Epidermal melanocyte (primary cell): ENCODE results near the gene WSB2.

Experiments
- DNase-seq: peaks from one replicate; pipeline ENCODE4 v3.0.0; 2011; ENCODE audit warnings: low spot score; ENCODE audit not compliant: insufficient read length

The WSB2 gene

DNA sequence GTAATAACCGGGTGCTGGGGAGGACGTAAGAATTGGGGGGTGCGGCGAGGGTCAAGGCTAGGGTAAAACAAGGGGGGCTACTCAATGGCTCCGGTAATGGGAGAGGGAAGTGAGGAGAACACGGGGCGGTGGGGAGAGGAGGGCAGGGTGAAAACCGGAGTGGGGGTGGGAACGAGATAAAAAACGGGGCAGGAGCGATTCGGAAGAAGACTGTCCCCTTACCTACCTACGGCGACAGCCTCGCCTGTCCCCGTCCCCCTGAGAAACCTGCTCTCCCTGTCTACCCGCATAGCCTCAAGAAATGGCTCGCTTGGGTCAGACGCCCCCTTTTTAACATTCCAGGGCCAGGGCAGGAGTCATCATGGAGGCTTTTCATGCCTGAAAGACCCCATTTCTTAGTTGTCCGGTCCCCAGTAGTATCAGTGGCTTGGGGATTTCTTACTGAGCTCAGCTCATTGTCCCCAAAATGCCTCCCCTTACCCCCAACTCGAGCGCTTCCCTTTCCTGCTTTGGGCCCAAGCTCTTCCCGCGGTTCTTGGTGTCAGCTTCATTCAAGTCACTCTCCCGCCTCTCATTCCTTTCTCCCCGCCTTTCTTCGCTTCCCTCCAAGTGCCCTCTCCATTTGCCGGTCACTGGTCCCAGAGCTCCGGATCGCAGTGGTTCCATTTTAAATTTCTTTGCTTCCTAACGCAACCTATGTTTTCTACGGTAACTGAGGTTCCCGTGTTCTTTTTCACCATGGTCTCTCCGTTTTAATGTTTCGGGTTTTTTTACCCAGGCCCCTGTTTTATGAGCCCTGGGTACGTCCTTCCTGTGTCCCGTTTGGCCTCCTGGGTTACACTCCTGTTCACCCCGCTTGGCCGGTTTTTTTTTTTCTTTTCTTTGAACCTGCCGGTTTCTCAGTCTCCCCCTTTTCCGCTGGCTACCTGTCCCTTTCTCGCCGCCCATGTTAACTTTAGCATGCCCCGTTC is 1.2 kb upstream of the WSB2 start:
- peak; percentile 70 for DNase-seq

DNA sequence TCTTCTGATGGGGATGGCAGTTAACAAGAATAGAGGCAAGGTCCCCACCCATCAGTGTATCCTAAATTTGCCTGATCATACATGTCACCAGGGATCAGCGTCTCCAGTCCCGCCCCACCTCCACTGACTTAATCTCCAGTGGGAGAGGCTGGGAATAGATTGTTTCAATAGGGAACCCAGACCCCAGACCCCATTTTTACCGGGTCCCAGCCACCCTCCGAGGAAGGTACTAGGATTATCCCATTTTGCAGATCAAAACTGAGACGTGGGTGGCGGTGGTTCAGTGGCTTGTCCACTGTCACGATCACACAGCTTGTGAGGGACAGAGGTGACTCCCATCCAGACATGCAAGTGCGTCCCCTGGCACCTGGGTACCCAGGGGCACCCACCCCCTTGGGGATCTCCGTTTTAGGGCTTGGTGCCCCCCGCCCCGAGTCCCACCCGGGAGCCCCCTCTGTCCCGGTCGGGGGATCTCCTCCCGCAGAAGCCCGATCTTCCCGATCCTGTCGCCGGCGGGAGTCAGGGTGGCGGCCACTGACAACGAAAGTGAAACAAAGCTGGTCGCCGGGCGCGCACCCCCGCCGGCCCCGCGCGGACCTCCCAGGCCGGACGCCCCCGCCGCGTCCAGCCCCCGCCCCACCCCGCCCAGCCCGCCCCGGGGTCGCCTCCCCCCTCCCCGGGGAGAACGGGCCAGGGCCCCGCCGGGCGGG is 523 bp downstream of the WSB2 start:
- no peak for DNase-seq

DNA sequence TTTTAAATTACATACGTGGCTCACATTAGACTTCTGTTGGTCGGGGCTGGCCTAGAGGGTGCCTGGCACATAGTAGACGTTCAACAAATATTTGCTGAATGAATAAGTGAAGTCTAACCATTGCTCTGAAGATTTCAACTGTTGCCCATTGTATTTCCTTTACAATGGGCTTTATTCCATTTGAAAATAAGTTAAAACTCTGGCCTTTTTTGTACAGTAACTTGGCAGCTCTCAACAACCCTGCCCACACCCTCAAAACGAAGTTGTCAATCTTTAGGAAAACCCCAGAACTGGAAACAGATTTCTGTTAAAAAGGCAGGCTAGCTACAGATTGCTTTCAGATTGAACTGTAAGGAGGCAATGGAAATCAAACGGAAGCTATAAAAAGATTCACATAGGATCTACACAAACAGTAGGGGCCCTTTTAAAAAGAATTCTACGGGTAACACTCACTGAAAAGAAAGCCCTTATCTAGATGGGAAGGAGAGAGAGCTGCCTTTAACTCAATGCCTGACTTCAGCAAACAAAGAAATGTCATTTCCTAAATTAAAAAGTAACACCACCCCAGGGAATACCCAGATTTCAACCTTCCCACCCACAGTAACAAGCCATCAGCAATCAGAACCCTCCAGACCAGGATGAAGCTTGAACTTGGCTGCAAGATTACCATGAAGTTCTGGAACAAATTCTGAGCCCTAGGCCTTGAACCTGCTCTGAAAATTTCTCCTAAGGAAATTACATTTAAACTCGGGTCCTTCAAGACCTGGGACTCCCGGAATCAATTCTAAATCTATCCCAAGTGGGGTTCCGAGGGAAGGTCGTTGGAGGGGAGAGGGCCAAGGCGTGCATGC is 1.4 kb downstream of the WSB2 start:
- DNase-seq: peak; percentile 24

DNA sequence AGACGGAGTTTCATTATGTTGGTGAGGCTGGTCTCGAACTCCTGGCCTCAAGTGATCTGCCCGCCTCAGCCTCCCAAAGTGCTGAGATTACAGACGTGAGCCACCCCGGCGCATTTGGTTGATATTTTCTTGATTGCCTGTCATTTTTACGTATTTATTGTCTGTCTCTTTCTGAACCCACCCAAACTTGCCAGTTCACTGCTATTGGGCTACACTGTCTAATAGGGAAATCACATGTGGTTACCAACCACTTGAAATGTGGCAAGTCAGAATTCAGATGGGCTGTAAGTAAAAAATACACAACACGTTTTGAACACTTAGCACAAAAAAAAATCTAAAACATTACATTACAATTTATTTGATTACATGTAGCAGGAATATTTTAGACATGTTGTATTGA is 2.1 kb downstream of the WSB2 start:
- no peak for DNase-seq

DNA sequence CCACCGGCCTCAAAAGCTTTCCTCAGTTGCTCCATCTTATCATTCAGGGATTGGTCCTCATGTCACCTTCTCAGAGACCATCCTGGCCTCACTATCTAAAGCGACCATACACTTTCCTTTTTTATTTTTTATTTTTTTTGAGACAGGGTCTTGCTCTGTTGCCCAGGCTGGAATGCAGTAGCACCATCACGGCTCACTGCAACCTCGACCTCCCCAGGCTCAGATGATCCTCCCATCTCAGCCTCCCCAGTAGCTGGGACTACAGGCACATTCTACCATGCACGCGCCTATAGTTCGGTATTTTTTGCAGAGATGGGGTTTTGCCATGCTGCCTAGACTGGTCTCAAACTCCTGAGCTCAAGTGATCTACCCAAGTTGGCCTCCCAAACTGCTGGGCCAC is 2.8 kb downstream of the WSB2 start:
- DNase-seq: no peak

DNA sequence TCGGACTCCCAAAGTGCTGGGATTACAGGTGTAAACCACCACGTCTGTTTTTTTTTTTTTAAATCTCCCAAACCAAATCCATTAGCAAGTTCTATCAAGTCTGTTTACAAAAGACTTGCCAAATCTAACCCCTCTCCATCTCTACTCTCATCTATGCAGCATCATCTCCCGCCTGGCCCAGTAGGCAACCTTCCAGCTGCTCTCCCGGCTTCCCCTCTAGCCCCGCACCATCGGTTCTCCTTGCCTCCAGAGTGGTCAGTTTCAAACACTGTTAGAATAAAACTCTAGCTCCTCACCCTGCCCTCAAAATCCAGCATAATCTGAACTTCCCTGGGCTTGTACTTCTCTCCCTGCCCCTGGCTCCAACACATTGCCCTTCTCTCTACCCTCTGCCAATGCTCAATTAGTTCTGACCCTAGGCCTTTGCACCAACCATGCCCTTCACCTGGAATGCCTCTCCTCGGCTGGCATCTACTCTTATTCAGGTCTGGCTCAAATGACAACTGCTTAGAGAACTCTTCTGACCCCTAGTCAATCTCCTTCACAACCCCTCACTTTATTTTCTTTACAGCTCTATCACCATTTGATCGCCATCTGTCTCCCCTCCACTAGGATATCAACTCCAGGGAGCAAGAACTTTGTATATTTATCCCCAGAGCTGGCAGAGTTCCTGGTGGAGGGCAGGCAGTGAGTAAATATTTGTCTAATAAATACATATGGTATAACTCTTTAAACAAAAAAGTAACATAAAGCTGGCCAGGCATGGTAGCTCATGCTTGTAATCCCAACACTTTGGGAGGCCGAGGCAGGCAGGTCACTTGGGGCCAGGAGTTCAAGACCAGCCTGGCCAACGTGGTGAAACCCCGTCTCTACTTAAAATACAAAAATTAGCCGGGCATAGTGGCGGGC is 4.9 kb downstream of the WSB2 start:
- no peak for DNase-seq

DNA sequence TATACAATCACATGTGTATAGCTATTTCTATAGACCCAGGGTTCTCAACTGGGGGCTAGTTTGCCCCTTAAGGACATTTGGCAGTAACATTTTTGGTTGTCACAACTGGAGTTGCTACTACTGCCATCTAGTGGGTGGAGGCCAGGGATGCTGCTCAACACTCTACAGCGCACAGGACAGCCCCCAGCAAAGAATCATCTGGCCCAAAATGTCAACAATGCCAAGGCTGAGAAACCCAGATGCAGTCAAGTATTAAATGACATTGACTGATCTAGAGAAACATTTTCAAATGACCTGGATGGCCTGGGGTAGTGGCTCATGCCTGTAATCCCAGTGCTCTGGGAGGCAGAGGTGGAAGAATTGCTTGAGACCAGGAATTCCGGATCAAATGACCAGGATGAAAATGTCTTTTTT is 5.8 kb downstream of the WSB2 start:
- no peak for DNase-seq

DNA sequence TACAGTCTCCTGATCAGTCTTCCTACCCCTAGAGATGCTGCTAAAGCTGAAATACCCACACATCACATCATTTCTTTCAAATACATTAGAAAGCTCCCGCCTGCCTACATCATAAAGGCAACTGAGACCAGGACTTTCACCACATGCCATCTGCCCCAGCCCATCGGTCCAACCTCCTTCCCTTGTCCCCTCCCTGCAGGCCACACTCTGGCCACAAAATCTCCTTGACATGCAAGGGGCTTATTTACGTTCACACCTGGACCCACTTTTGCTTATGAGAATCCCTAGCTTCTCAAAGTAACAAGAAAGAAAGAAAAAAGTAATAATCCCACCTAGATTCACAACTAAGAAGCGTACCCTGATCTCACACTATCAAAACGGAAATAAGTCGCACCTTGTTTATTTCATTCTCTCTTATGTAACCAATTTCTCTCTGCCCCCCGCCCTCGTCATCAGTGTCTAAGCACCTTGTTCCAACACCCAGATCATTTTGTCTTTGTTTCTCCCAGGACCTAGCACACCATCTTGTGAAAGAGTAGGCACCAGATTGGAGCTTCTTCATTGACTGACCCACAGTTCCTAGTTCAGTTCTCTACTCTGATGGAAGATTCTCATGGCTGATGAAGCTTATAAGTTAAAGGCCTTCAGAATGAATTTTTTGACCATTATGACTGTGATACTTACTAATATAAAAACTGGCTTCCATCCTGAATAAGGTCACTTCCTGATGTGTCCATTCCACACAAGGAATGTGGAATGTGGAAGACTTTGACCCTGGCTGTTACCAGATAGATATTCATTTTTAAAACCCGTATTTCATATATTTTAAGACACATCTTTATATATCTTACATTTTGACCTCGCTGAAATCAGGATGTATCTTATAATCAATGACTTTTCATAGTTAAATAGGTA is 7.7 kb downstream of the WSB2 start:
- no peak for DNase-seq

DNA sequence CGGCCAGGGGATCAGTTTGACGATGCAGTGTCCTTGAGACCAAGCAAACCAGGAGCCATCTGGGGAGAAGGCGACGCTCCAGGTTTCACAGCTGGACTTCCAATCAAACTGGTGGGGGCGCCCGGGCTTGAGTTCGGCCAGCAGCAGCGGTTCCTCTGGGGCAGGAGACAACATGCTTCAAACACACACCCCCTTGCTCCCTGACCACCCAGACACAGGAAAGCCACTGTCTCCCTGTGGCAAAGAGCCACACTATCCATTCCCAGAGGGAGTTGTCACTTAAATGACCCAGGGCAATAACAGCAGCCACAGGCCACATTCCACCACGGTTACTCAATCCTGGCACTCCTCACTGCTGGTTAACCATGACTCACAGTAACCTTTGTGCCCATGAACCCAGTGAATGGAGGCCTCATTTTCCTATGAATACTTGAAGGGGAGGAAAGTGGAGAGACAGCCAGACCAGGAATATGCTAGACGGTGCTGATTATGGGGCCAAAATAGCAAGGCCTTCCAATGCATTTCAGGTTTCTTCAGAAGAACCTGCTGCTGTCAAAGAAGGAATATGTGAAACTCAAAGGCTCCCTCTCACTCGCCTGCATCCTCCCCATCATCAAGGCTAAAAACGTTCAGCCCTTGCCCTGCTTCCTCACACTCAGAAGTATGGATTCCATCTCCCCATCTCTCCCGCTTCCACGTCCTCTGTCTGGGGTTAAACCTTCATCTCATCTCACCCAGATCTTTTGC is 8.5 kb downstream of the WSB2 start:
- peak; percentile 87 for DNase-seq

DNA sequence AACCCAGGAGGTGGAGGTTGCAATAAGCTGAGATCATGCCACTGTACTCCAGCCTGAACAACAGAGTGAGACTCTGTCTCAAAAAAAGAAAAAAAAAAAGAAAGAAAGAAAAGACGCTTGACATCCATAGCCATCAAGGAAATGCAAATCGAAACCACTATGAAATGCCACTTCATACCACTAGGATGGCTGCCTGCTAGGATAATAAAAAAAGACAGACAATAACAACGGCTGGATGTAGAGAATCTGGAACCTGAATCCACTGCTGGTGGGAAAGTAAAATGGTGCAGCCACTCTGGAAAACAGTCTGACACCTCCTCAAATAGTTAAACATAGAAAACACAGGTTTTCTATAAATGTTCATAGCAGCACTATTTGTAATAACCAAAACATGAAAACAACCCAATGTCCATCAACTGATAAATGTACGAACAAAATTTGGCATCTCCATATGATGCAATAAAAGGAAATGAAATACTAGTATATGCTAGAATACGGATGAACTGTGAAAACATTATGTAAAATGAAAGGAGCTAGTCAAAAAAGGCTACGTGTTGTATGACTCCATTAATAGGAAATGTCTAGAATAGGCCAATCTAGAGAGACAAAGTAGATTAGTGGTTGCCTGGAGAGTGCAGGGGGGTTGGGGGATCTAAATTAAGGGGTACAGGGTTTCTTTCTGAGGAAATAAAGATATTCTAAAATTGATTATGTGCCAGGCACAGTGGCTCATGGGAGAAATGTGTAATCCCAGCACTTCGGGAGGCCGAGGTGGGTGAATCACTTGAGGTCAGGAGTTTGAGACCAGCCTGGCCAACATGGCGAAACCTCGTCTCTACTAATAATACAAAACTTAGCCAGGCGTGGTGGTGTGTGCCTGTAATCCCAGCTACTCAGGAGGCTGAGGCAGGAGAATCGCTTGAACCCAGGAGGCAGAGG is 9.7 kb downstream of the WSB2 start:
- DNase-seq: no peak

DNA sequence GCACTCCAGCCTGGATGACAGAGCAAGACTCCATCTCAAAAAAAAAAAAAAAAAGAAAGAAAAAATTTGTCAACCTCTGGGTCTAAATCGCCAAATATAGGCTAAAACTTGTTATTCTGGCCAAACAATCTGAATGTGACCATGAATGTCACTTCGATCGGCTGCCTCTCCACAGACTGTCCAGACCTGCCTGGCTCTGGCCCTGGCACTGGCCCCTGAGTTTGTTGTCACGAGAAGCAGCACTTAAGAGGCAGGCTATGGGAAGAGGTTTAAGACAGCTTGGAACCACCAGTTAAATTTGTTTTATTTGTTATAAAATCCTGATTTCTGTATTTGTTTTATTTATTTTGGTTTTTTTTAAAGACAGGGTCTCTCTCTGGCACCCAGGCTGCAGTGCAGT is 14.5 kb downstream of the WSB2 start:
- DNase-seq: no peak

DNA sequence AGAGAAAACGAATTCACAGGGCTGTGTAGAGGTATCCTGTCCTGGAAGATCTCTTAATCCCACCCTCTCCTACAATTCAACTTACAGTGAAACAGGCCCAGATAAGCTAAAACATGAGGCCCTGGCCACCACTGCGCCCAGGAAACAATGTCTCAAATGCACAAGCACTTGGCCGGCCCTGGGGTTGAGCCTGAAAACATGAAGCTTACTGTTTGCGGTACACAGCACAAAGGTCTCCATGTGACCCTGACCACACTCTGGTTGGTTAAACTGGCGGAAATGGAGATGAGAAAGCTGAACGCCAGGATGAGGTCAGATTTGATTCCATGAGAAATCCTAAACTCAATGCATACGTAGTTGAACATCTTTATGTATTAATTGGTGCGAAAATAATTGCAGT is 16.4 kb downstream of the WSB2 start:
- DNase-seq: no peak

DNA sequence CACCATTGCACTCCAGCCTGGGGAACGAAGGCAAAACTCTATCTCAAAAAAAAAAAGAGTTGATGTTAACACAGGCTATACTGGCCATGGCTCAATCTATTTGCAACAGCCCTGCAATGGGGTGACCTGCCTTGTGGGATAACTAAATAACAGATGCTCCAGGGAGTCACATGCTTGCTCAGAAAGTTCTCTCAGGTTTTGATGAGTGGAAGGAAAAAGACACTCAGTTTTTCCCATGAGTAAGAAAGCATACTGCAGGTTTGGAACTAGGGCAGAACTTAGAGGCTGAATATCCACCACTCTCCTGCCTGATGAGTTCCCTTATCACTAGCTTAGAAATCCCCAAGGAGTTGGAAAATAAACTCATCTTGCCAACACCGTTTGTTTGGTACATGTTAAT is 16.9 kb downstream of the WSB2 start:
- DNase-seq: no peak

DNA sequence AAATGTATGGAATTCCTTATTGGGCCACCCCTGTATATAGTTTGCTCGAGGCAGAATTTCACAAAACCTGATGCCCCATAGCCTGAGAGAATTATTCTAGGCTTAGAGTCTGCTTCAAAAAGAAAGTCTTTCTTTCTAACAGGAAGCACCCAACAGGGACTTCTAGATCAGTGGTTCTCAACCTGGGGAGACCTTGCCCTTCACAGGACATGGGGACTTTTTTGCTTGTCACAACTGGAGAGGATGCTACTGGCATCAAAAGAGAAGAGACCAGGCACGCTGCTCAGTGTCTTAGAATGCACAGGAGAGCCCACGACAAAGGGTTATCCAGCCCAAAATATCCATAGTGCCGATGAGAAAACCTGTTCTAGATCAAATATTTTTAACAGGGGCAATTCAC is 18.9 kb downstream of the WSB2 start:
- DNase-seq: no peak

DNA sequence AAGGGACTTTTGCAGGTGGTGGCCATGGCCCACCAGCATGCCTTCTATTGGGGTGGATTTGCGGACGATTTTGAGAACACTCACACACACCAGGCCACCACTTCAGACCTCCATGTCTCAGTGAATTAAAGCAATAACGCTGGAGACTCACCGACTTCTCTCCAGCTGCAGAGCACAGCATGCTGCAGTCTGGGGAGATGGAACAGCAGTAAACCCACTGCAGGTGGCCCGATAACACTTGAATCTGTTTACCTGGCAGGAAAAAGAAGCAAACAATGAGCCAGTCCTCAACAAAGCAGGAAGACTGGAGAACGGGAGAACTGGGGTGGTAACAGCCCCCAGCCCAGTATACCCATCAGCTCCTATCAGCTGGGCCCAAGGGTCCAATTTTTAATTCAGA is 22.8 kb downstream of the WSB2 start:
- DNase-seq: no peak

DNA sequence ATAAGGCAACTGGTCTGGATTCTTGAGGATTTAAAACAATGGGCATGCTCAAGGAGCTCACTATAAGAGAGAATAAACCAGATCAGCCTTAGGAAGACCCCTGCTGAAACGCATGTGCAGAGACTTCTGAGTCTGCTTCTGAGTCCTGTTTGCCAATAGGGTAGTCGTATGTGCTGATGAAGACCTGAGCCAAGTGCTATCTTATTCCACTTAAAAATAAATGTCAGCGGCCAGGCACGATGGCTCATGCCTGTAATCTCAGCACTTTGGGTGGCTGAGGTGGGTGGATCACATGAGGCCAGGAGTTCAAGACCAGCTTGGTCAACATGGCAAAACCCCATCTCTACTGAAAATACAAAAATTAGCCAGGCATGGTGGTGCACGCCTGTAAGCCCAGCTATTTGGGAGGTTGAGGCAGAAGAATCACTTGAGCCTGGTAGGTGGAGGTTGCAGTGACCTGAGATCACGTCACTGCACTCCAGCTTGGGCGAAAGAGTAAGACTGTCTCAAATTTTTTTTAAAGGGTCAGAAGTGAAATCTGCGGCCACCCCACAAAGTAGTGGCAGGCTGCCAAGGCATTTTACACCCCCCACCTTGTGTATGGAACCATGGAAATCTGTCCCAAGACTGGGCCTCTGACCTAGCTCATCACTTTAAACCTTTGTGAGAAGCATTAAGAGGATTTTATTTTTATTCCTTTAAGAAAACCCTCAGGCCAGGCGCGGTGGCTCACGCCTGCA is 24.1 kb downstream of the WSB2 start:
- no peak for DNase-seq
